ENCODE measurements around the gene LONP1. TPM values are rescaled to one million over a fixed set of nuclear protein-coding genes. Genes with fewer than 3 reads are reported as not detected.
"Not testable (repeated sequence)": the region's sequence is repeated elsewhere in the genome, so short reads cannot be mapped to it uniquely, and the experiment has no call there.

The LONP1 gene
- total RNA-seq, 1 donor from 2014 or later = 48.8 TPM

- no peak for ATAC-seq
- DNase-seq (ENCODE audit: low spot score) = no peak
- intact Hi-C loops (cut with DNase I) = no loop called here
These were observed 24.2 kb downstream of the LONP1 start for GRCh38 chr19:5695649-5696195.

DNA sequence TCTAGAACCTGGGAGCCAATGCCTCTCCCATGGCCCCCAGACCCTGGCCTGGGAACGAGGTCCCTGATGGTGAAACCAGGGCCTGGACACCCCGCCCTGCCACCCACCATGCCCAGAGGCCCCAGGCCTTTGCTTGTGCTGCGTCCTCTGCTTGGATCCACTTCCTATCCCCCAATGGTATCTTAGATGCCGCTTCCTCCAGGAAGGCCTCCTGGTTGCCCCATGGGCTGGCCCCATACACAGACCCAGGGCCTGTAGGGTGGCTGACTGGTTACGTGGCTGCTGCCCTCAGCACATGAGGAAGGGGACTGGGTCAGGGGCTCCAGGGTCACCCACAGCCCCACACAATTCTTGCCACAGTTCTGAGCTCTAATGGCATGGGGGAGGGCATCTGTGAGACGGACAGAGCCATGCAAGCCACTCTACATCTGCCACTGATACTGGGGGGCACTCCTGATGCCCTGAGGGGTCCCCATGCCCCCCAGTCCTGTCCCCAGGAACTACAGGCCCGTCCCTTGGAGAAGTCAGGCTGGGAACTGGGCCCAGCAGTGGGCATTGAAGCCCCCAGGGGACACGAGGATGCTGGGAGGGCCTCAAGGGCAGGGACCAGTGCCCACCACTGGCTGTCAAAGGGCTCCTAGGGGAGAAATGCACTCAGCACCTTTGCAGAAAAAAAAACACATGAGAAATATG is 24.8 kb downstream of the LONP1 start:
- no peak for DNase-seq (ENCODE audit: low spot score)
- intact Hi-C loops (cut with DNase I) = no loop called here
- ATAC-seq = no peak

DNA sequence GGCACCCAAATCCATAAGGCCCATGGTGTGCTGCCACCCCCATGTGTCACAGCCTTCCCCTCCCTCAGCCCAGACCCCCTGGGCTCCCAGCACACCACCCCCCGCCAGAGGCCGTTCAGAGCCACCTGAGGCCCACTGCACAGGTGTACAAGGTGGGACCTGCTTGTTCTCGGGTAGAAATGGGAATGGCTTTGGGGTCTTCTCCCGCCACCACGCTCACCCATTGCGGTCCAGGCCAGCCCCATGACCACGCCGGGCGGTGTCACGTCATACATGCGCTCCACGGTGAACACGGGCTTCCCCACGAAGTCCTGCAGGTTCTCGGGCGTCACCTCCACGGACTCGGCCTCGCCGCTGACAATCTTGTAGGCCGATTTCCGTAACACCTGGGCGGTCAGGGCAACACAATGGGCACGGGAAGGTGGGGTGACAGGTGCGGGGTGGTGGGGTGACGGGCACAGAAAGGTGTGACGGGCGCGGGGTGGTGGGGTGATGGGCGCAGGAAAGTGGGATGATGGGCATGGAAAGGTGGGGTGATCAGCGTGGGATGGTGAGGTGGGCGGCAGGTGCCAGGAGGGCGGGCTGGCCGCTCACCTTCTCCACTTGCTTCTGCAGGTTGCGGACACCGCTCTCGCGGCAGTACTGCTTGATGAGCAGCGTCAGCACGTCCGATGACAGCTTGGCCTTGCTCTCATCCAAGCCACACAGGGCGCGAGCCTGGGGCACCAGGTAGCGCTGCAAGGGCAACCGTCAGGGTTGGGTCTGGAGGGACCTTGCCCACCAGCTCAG is 25.6 kb downstream of the LONP1 start:
- intact Hi-C loops (cut with DNase I) = no loop called here
- no peak for ATAC-seq
- no peak for DNase-seq (ENCODE audit: low spot score)

GRCh38 chr19:5693195-5694166 is 26.5 kb downstream of the LONP1 start:
- ATAC-seq (no peak), DNase-seq (ENCODE audit: low spot score) (no peak)
- intact Hi-C loops (cut with DNase I) = no loop called here

GRCh38 chr19:5692723-5693194 is 27.2 kb downstream of the LONP1 start:
- DNase-seq (ENCODE audit: low spot score) (no peak), ATAC-seq (no peak)
- intact Hi-C loops (cut with DNase I) = no loop called here

- ATAC-seq = no peak
- DNase-seq (ENCODE audit: low spot score) = no peak
- intact Hi-C loops (cut with DNase I) = no loop called here
These were observed 27.9 kb downstream of the LONP1 start for GRCh38 chr19:5691822-5692722.

GRCh38 chr19:5690955-5691821 is 28.8 kb downstream of the LONP1 start:
- intact Hi-C loops (cut with DNase I) = no loop called here
- no peak for DNase-seq (ENCODE audit: low spot score)
- no peak for ATAC-seq

DNA sequence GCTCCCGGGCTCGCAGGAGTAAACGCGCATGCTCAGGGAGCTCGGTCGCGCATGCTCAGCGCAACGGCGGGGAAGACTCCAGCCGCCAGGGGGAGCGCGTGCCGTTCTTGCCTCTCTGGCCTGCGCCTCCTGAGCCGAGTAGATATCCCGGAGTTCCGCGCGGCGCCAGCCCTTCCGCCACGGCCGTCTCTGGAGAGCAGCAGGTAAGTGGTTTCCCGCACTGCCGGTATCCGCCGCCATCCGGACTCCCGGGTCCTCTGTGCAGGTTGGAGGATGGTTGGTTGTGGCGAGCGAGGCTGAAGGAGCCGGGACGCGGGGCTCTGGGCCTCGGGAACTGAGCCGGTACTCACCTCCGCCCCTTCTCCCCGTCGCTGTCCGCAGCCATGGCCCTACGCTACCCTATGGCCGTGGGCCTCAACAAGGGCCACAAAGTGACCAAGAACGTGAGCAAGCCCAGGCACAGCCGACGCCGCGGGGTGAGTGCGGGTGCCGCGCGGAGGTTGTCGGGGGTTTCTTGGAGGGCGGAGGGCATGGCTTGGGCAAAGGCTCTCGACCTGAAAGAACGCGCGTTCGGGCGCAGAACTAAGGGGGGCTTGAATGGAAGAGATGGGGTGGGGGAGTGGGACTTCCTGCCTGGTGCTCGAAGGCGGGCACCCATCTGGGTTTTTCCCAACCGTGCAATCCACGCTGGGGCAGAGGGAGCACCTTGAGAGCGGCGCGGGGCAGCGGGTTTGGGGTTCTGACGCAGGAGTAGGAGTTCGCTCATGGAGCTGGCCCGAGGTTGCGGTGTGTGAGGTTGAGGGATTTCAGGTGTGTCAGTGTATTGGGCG is 29.6 kb downstream of the LONP1 start, which contains the start of gene RPL36:
TSS of gene RPL36 (plus strand) at position 171 of the 830 bp plus-strand sequence. CDS start at position 384, 213 bp downstream.
- intact Hi-C loops (cut with DNase I) = no loop called here

DNA sequence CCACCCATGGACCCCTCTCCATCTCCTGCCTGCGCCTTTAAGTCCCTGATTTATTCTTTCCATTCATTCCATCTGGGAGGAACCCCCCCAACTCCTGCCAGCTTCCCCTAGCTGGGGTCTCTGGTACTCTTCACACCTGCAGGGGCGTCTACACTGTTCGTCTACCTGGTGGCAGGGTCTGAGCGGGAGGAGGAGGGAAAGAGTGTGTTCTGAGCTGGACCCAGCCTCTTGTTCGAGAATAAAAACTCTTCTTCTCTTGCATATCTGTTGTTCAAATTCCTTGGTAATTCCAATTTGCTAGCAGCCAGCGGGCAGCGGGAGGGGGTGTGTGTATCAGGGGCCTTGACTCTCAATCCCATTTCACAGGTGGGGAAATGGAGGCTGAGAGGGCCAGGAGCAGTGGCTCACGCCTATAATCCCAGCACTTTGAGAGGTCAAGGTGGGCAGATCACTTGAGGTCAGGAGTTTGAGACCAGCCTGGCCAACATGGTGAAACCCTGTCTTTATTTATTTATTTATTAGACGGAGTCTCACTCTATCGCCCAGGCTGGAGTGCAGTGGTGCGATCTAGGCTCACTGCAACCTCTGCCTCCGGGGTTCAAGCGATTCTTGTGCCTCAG is 31.6 kb downstream of the LONP1 start:
- intact Hi-C loops (cut with DNase I); ATAC-seq; DNase-seq (ENCODE audit: low spot score): not testable (repeated sequence)

More for the DNA sequence above, 29.6 kb downstream of the LONP1 start, which contains the start of gene RPL36:
- peak; percentile 89 for ATAC-seq
- peak; percentile 99 for DNase-seq (ENCODE audit: low spot score)

DNA sequence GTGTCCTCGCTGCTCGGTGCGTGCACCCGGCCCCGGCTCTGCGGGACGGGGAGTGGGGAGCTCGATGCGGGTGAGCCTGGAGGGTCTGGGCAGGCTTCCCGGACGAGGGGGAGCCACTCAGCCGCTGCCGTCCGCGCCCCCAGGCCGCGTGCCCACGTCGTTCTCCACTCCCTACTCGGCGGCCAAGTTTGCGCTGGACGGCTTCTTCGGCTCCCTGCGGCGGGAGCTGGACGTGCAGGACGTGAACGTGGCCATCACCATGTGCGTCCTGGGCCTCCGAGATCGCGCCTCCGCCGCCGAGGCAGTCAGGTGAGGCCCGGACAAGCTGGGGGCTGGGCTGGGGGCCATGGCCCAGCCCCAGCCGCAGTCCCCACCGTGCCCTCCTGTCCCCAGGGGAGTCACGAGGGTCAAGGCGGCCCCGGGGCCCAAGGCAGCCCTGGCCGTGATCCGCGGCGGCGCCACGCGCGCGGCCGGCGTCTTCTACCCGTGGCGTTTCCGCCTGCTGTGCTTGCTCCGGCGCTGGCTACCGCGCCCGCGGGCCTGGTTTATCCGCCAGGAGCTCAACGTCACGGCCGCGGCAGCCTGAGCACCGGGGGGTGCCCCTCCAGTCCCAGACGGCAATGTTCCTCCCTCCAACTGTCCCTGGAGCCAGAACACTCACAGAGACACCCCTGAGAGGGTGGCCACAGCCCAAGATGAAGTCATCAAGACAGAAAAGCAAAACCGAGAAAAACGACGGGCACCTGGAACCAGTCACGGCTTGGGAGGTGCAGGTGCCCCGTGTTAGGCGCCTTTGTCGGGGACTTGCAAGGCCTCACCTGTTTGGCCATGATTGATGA is 32.4 kb downstream of the LONP1 start:
- intact Hi-C loops (cut with DNase I) = no loop called here
- DNase-seq (ENCODE audit: low spot score) (no peak), ATAC-seq (no peak)

- intact Hi-C loops (cut with DNase I) = no loop called here
- DNase-seq (ENCODE audit: low spot score) (peak; percentile 100), ATAC-seq (peak; percentile 86)
These were observed 33.1 kb downstream of the LONP1 start for GRCh38 chr19:5686647-5687359.

DNA sequence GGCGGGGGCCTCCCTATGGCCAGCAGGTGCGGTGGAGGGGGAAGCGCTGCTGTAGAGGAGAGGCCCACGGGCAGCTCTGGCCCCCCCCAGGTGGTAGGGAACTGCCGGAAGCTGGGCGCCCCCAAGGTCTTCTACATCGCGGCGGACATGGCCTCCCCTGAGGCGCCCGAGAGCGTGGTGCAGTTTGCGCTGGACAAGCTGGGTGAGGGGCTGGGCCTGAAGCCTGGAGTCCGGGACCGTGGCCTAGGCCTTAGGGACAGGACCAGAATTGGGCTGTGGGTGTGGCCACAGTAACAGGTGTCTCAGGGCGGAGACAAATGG is 33.7 kb downstream of the LONP1 start:
- ATAC-seq = no peak
- intact Hi-C loops (cut with DNase I) = no loop called here
- no peak for DNase-seq (ENCODE audit: low spot score)

- intact Hi-C loops (cut with DNase I) = no loop called here
These were observed 35.1 kb downstream of the LONP1 start for GRCh38 chr19:5684694-5685430.

More at GRCh38 chr19:5684694-5685430, 35.1 kb downstream of the LONP1 start:
- no peak for ATAC-seq
- no peak for DNase-seq (ENCODE audit: low spot score)

All from sciatic nerve (tissue), 2 donors.